GM19395 (cell line): ENCODE results near the gene IGSF3.
"Not testable (repeated sequence)": the region's sequence is repeated elsewhere in the genome, so short reads cannot be mapped to it uniquely, and the experiment has no call there.

Experiments used
- ATAC-seq: cut with Tn5 transposase; IDR thresholded peaks from one replicate; pipeline ENCODE4 v1.9.1; 2021; ENCODE audit warnings: mild to moderate bottlenecking, moderate library complexity; ENCODE audit not compliant: unreplicated experiment

The IGSF3 gene

DNA sequence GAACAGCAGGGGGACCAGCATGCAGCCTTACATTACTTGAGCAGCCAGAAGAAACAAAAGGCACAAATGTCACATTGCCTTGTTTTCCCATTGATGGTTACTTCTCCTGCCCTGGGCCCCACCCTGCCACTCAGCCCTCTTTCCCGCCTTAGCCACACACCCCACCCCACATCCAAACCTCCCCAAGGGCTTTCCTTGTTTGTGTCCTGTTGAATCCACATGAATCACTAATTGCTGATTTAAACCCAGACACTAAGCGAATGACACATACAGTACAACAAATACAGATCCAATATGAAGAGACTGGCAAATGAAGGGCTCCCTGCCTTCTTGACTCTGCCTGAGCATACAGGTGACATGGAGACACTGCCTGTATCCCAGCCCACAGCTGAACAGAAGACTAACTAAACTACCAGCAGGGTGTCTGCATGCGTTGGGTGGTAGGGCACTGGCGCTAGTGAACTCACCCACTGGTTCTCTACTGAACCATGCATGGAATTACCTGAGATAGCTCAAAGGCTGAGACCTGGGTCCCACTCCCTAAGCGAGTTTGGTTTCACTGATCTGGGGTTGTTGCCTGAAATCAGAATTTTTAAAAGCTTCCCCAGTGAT lies 3.1 kb downstream of the IGSF3 start:
- no peak for ATAC-seq

DNA sequence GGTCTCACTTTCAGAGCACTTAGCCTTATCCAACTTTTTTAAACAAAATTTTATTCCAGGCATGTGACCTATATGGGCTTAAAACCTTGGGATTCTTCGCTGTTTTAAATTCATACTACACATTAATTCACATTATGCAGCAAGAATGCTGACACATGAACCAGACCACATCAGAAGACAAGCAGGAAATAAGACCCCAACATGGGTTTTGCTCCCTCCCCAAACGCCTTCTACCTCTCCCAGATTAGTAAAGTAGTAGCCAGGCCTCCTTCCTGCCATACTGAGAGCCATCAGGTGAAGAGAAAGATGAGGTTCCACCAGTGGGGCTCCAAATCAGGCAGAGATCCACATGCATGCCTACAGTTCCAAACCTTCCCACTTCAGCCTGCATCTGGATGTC lies 3.7 kb downstream of the IGSF3 start:
- no peak for ATAC-seq

DNA sequence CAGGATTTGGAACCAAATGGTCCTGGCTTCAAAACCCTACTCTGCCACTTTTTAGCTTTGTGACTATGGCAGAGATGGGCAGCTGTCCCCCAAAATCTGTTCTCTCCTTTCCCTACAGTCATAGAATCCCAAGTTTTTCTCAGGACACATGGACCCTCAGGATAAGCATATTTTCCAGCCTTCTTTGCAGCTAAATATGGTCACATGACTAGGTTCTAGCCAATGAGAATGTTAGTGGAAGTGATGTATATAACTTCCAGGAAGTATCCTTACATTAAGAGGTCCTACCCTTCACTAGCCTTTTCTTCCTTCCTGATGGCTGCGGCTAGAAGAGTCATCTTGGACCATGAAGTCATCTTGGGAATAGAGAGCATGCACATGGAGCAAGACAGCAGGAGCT lies 5.9 kb downstream of the IGSF3 start:
- no peak for ATAC-seq

DNA sequence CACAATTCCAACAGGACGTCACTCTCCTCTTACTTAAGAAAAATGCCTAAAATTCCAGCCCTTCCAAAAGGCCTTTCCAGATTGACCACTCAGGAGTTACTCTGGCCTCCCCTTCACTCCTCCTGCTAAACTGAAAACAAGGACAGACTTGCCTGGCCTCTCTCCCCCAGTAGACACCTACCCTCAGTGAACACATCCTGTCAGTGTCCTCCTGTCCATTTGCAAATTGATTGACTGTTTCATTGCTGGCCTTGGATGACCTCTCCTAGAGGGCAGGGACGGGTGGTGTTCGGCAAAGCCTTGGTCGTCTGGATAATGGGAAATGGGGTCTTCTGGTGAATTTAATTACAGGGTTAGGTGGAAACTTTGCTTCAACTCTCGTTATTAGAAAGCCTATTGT lies 8.9 kb downstream of the IGSF3 start:
- not testable (repeated sequence) for ATAC-seq

DNA sequence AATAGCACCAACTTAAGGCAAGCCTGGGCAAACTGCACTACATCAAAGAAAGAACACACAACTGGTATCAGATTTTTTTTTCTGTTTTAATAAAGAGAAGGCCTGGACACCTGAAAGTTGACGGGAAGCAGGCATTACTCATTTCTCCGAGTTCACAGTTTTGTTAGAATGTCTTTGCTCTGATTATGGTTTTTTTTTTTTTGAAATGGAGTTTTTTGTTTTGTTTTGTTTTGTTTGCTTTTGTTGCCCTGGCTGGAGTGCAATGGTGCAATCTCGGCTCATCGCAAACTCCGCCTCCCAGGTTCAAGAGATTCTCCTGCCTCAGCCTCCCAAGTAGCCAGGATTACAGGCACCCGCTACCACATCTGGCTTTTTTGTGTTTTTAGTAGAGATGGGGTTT lies 9.7 kb downstream of the IGSF3 start:
- ATAC-seq: not testable (repeated sequence)

DNA sequence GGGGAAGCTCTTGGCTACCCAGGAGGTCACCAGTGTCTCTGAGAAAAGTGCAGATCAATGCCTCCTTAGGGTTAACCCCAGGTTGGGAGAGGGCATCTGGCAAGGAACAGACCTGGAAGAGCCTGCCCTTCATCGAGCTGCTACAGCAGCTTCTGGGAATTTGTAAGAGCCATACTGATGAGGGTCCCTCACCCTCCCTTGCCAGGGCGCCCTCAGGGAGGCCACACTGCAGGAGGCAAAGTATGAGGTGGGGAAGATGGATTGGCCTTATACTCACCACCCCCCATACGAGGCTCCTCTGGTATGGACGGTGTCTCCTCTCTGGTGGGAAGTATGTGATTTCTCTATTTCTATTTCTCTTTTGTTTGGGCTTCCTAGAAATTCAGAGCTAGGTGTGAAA lies 13.2 kb downstream of the IGSF3 start:
- ATAC-seq: no peak

DNA sequence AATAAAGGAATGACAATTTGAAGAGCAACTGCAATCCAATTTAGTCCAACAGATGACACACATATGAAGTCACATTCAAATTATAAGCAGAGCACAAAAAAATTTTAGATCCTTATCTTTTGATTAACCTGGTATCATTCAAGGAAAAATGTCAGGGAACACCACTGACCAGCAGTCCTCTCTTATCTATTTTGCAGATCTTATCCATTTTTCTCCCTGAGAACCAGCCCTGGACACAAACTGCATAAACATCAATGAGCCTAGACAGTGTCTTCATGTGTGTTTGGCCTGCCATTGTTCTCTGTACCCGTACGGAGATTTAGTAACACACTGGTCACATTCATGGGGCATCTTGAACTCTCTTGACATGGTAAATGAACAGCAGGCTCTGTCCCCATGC lies 14.9 kb downstream of the IGSF3 start:
- ATAC-seq: not testable (repeated sequence)

DNA sequence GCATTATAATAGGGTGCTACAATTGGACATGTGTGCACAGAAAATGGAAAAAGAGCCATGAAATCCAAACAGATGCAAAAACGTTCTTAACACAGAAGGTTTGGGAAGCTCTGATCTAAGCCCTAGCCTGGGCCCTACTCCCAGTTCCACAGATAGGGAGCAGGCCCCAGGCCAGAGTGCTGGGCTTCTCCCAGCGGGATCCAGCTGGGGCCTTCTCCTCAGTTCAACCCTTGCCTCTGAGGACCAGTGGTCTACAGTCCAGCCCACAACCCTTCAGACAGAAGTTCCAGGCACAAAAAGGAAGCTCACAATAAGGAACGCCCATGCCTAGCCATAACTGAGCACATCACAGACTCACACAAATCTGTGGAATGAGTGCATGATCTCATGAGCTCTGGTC lies 16.8 kb downstream of the IGSF3 start:
- ATAC-seq: not testable (repeated sequence)

DNA sequence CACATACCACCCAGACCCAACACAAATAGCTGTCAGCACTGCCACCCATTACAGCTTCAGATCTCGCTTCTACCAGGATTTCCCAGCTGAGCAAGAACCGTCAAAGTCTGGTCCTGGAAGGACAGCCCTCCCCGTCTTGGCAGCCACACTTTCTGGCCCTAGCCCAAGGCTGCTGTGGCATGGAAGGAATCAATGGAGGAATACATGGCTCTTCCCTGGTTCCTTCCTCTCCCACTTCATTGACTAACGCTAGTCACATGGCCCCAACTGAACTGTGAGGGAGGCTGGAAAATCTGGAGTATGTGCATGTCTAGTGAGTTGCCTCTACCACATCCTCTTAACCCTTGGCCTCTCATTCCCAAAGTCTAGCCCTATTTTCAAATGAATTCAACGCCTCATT lies 18.5 kb downstream of the IGSF3 start:
- not testable (repeated sequence) for ATAC-seq

DNA sequence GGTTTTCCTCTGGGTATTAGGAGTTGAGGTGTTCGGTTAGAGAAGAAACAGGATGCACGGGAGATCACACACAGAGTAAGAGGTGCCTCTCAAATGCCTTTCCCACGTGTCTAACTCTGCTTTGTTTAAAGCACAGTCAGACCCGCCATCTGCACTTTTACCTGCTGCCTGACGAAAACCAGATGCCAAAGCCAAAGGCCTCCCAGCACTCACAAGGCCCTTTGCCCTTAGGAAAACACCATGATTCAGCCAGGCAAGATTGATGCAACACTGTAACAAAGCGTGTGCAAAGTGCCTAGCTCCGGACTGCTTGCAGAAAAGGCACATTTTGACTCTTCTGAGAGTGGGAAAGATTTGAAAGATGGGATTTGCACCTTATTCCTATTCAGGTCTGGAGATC lies 19.2 kb downstream of the IGSF3 start:
- ATAC-seq: not testable (repeated sequence)

DNA sequence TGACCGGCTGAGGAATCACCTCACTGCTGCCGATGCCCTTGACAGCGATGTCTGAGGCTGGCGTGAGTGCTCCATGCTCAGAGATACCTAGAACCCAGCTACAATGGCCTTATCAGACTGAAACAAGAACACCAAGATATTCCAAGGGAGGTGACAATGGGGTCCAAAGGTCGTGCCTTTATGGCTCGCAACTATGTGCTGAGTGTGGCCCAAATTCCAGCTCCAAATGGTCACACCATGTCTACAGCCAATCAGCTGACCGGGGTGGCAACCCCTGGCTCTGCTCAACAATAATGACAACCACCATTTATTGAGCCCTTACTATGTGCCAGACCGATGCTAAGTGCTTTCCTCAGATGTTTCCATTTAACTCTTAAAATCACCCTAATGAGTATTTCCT lies 20.3 kb downstream of the IGSF3 start:
- not testable (repeated sequence) for ATAC-seq

DNA sequence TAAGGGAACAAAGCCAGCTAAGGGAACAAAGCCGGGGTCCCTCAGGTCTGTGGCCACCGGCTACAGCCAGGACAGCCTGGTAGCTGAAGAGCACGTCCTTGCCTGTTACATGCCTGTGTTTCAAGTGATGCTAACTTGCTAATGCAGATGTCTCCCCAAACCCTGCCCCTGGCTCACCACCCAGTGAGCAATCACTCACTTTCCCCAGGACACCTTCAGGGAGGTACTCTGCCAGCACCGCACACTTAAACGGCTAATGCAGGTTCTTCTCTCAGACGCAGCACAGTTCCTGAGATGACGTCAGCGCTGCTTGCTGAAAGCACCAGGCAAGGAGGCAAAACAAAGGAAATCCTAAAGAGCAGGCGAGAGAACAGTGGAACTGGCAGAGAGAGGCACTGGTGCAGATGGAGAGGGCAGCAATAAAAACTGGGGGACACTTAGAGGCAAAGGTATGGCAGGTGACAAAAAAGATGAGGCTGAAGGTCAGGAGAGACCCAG lies 20.8 kb downstream of the IGSF3 start:
- ATAC-seq: not testable (repeated sequence)

DNA sequence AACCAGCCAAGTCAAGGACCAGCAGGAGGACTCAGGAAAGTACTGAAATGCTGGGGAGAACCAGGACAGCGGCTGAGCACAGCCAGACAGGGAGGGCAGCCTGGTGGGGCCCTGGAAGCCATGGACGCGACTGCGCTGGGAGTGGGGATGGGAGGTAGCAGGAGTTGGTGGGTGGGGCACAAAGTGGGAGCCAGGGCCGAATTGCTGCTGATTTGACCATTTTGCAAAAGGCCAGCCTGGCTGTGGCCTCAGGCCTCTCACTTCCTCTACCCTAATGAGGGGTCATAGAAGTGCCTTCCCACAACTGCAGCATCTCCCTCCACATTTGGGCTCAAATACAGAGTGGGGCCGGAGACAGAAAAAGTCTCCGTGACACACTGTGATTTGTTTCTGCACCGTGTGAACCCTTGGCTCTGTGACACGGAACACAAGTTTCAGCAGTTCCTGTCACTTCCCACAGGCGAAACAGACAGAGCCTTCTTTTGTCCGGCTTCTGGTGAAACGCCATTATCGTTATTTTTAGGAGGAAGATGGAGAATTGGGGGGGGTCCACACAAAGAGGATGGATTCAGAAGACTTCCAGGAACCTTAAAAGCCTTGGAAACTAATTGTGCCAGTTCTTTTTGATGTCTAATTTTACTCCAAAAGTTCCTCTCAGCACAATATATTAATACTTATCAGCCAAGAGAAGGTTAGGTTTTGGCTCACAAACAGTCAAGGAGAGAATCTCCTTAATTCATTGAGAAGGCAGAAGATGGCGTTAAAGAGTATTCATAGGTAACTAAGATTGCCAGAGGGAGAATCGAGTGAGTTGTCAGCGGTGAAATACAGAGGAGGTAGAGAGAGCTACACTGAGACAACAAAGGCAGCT lies 21.5 kb downstream of the IGSF3 start:
- not testable (repeated sequence) for ATAC-seq

DNA sequence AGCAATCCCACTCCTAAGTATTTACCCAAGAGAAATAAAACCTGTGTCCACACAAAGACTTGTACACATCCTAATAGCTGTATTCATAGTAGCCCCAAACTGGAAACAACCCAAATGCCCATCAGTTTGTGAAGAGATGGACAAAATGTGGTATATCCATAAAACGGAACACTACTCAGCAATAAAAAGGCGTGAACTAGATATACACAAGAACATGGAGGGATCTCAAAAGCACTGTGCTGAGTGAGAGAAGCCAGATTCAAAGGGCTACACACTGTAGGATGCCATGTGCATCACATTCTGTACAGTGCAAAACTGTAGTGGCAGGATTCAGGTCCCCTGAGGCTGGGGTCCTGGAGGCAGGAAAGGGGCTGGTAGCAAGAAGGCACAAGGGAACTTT lies 22.5 kb downstream of the IGSF3 start:
- not testable (repeated sequence) for ATAC-seq

DNA sequence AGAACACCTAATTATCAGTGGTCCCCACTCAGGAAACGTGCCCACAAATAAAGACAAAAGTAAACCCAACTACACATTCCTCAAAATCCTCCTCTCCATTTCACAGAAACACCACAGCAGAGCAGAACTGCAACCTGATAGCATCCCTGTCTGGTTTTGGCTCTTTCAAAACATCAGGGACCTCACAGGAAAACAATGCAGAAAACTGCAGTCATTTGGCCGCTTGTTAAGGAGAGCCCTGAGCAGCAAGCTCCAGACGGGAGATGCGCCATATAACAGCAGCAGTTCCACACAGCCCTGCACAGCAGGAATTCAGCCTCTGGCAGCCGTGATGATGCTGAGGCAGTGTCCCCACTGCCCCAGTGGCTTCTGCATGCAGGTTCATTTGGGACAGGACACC lies 23.4 kb downstream of the IGSF3 start:
- not testable (repeated sequence) for ATAC-seq

DNA sequence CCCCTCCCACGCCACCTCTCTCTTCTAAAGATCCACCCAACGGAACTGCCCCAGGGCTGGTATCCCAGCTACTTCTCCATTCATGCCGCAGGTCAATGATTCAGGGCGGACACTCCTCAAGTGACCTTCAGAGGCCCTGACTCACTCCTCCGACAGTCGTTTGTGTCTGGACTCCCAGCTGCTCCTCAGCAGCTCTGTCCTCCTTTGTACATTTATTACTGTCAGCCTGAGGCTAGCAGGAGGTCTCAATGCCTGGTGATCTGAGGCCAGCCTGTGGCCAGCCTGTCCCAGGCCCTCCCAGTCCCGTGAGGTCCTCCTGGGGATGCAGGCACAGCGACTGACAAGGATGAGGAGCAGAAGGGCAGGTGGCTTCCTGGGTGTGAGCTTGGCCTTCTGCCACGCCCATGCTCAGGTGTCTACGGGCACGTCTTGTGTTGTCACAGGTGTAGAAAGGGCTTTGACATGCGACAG lies 24.2 kb downstream of the IGSF3 start:
- not testable (repeated sequence) for ATAC-seq

DNA sequence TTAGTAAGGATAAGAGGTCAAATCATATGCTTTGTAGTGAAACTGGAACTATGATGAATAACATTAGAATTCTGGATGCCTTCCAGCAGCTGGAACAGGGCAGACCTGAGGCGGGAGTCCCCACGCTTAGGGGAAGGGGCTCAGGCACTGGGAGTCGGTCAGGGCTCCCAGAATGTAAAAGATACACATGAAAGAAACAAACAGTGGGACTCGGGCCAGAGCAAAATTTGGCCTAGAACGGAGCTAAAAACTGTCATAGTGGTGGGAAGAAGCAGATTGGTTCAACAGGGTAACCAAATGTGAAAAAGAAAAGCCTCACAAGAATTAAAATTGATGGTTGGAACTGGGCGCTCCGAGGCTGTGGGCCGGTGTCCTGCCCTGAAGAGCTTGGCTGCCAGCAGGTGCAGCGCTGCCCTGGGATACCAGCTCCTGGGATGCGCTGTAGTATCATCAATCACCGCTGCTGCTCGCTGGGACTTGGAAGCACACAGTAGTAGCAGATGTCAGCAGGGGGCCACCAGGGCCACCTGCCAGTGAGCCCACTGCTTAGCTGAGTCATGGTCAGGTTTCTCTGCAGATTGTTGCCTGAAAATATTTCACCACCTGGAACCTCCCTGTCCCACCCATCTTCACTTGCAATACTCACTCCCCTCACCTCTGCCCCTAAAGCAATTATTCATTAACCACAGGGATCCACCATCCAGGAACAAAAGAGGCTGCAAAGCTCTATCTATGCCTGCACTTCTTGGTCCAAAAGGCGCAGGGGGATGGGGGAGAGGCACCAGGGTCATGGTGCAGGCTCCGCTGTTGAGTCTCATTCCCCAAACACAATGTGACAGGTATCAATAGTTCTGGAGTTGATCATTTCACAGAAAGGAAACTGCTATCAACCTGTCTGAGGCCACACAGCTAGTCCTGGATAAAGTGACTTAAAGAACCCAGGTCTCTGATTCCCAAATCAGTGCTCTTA lies 24.9 kb downstream of the IGSF3 start:
- ATAC-seq: not testable (repeated sequence)

DNA sequence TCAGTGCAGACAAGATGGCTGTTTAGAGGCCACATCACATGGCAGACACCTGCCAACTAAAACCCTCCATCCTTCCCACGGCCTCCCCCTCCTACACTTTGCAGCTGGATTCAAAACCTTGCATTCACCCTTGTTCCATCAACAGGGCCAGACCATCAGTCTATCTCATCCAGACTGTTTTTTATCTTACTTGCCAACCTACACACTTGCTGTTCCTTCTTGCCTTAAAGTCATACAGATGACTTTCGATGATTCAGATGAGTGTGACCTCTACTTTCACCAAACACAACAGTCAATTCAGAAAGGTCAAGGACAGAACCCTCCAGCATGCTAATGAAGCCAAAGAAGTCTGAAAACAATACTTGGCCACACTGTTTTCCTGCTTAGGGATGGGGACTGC lies 29.9 kb downstream of the IGSF3 start:
- ATAC-seq: not testable (repeated sequence)

DNA sequence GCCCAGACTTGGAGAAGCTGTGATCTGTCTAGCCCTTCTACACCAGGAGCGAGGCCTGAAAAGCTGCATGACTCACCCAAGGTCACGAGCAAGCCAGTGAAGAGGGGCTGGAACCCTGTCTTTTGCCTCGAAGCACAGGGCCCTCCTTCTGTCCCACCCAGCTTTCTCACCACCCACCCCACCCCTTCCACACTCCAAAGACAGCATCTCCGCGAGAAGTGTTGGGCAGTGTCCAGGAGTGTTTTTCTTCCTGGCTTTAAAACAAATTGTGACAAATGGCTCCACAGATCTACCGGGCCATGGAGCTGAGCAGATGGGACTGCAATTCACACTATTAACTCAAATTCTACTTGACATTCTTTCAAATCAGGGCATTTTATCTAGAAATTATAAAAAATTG lies 30.9 kb downstream of the IGSF3 start:
- not testable (repeated sequence) for ATAC-seq

DNA sequence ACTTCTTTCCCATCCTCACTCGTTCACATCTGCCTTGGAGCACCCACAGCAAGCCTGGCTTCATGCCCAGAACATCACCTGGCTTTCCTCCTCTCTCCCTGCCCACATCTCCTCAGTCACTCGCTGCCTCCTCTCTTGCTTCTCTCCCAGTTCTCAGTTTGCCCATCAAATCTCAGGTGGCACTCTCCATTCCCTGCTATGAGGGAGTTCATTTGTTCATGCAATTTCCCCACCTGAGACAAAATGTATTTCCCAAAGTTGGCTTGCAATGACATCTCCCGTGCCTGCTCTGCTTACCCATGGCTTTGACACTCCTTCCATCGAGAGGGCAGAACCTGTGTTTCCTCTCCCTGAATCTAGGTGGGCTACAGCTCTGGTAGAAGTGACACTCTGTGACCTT lies 33.1 kb downstream of the IGSF3 start:
- not testable (repeated sequence) for ATAC-seq
